NCI-H2196 (cell line): ENCODE measurements around the gene ART3.
"Not testable (repeated sequence)": the region's sequence is repeated elsewhere in the genome, so short reads cannot be mapped to it uniquely, and the experiment has no call there.

Source experiments
- DNase-seq: peaks from one replicate; lab custom pipeline; 2025; ENCODE audit not compliant: unreplicated experiment; lab: John Stamatoyannopoulos, UW

ART3 gene

GRCh38 chr4:76074468-76074867 is at the start of gene ART3:
TSS of gene ART3 (plus strand) at chr4:76074709. CDS start at chr4:76075890, 1,181 bp downstream.
- no peak for DNase-seq

GRCh38 chr4:76028350-76028765 is 46.2 kb upstream of the ART3 start:
- no peak for DNase-seq

- DNase-seq, result no peak
Measured at GRCh38 chr4:76029300-76029699, 45.2 kb upstream of the ART3 start.

- no peak for DNase-seq
Measured at GRCh38 chr4:76035141-76035540, 39.4 kb upstream of the ART3 start.

GRCh38 chr4:76035799-76036380 is 38.6 kb upstream of the ART3 start, which contains the start of gene CXCL11:
TSS of gene CXCL11 (minus strand) at chr4:76036070. CDS start at chr4:76035987, 83 bp downstream.
- no peak for DNase-seq

- DNase-seq, result no peak
Measured at GRCh38 chr4:76036855-76037254, 37.7 kb upstream of the ART3 start.

- not testable (repeated sequence) for DNase-seq
Measured at GRCh38 chr4:76042241-76042998, 32.1 kb upstream of the ART3 start.

- DNase-seq, result not testable (repeated sequence)
Measured at GRCh38 chr4:76043306-76043705, 31.2 kb upstream of the ART3 start.

- not testable (repeated sequence) for DNase-seq
Measured at GRCh38 chr4:76044686-76045085, 29.8 kb upstream of the ART3 start.

- not testable (repeated sequence) for DNase-seq
Measured at GRCh38 chr4:76049860-76050416, 24.6 kb upstream of the ART3 start.

GRCh38 chr4:76050560-76051050 is 23.9 kb upstream of the ART3 start:
- DNase-seq, result not testable (repeated sequence)

GRCh38 chr4:76053730-76054129 is 20.8 kb upstream of the ART3 start:
- no peak for DNase-seq

GRCh38 chr4:76055016-76055415 is 19.5 kb upstream of the ART3 start:
- DNase-seq, result no peak

GRCh38 chr4:76055421-76055820 is 19.1 kb upstream of the ART3 start:
- DNase-seq, result no peak

- no peak for DNase-seq
Measured at GRCh38 chr4:76058302-76058701, 16.2 kb upstream of the ART3 start.

GRCh38 chr4:76058888-76059426 is 15.6 kb upstream of the ART3 start:
- no peak for DNase-seq

- no peak for DNase-seq
Measured at GRCh38 chr4:76059750-76060149, 14.8 kb upstream of the ART3 start.

- no peak for DNase-seq
Measured at GRCh38 chr4:76060506-76060905, 14.0 kb upstream of the ART3 start.

GRCh38 chr4:76061421-76061820 is 13.1 kb upstream of the ART3 start:
- DNase-seq, result no peak

- no peak for DNase-seq
Measured at GRCh38 chr4:76061982-76062381, 12.5 kb upstream of the ART3 start.

- no peak for DNase-seq
Measured at GRCh38 chr4:76066546-76066945, 8.0 kb upstream of the ART3 start.
